Measurements from ENCODE around the gene MAPK7.

The MAPK7 gene

GRCh38 chr17:19364699-19365498 lies 13.4 kb upstream of the MAPK7 start:
- no peak for DNase-seq

DNA sequence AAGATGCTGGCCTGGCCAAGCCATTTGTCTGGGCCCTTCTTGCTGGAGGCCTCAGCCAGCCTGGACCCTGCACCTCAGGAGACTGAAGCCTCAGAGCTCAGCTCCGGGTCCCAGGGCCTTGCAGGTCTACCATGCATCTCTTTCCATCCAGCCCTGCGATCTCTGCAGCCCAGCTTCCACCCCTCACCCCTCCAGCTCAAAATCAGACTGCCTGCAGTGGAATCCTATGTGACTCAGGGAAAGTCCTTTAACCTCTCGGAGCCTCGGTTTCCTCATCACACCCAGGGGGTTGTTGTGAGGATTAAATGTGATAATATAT lies 12.8 kb upstream of the MAPK7 start:
- DNase-seq, result no peak

GRCh38 chr17:19365833-19366636 lies 12.3 kb upstream of the MAPK7 start:
- no peak for DNase-seq

GRCh38 chr17:19366637-19366972 lies 11.7 kb upstream of the MAPK7 start:
- no peak for DNase-seq

DNA sequence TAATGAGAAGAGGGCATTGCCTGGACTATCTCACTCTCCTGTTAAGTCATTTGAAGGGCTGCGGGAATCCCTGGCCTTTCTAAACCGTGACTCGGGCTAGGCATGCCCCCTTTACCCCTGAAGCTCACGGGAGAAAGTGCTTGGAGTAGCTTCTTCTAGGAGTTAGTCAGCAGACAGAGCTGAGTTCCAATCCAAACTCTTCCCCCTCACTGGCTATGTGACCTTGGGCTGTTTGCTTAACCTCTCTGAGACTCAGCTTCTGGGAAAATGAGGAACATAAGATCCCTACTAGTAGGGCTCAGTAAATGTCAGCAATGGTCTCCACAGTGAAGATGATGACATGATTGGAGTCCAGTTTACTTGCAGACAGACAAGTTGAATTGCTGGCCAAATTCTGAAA lies 10.1 kb upstream of the MAPK7 start:
- no peak for DNase-seq

DNA sequence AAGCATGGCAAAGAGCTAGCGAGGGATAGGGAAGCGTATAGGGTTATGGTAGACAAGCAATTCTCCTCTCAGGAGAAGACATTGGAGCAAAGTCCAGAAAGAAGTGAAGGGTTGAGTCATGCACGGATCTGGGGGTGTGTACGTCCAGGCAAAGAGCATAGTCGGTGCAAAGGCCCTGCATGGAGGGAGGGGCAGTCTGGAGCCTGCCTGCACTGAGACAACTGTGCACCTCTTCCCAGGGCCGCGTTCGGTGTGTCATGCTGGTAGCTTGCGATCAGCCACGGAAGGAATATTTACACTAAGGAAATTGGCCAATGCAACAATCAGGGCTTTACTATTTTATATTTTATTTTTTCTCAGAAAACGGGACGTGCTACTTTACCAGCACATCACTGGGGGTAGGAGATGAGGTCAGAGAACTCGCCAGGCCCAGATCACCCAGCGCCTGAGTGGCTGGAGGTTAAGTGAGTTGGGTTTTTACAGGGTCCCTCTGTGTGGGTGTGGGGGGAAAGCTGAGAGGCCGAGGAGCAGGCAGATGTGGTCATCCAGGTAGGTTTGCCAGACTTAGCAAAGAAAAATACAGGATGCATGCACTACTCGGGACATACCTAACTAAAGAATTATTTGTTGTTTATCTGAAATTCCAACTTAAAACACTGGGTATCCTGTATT lies 9.1 kb upstream of the MAPK7 start:
- DNase-seq, result no peak

DNA sequence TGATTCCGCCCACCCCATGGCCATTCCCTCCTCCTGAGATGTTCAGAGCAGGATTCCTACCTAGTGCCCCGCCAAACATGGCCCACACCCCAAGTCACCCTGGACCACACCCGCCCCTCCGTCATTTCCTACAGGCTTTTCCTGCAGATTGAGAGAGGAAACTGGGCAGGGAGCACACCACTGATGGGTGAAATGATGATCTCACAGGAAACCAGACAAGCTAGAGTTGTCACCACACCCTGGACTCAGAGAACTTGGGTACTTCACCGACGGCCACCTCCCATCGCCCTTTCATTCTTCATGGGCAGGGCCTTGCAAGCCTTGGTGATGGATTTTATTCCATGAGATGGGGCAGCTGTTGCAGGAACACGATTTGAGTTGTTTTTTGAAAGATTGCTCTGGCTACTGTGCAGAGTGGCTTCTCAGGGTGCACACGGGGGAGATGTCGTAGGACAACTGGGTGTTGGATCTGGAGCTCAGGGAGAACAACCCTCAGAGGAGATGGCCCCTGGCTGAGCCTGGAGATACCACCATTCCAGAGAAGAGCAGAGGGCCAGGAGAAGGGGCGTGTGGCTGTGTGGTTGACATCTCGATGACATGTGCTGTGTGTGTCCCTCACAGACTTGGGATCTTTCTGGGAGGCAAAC lies 8.3 kb upstream of the MAPK7 start:
- DNase-seq, result peak; percentile 51

- peak; percentile 26 for DNase-seq
These were observed 7.8 kb upstream of the MAPK7 start for GRCh38 chr17:19370493-19370960.

GRCh38 chr17:19371259-19372010 lies 6.9 kb upstream of the MAPK7 start:
- DNase-seq, result no peak

GRCh38 chr17:19372011-19372370 lies 6.3 kb upstream of the MAPK7 start:
- no peak for DNase-seq

GRCh38 chr17:19372439-19372838 lies 5.9 kb upstream of the MAPK7 start:
- no peak for DNase-seq

GRCh38 chr17:19372866-19373504 lies 5.3 kb upstream of the MAPK7 start:
- no peak for DNase-seq

DNA sequence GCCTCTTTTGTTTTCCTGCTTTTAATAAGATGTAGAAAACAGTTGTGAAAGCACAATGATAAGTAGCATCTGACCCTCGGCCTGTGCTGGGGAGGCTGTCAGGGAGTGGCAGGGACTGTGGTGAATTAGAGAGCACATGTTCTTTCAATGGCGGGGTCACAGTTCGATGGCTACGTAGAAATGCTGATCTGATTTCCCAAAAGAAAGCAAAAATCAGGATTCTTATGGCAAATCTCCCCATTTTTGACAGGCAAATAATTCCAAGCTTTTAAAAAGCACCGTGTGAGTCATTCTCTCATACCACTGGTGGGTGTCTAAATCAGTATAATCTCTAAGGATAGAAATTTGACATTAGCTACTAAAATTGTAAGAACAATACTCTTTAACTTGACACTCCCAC lies 4.2 kb upstream of the MAPK7 start:
- no peak for DNase-seq

DNA sequence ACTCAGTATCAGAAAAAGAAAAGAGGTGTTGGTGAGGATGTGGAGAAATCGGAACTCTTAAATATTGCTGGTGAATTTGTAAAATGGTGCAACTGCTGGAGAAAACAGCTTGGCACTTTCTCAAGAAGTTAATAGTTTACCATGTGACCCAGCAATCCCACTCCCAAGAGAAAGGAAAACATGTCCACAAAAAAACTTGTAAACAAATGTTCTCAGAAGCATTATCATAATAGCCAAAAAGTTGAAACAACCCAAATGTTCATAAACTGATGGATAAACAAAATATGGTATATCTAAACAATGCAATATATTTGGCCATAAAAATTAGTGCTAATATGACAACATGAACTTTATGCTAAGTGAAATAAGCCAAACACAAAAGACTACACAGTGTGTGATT lies 2.6 kb upstream of the MAPK7 start:
- no peak for DNase-seq

DNA sequence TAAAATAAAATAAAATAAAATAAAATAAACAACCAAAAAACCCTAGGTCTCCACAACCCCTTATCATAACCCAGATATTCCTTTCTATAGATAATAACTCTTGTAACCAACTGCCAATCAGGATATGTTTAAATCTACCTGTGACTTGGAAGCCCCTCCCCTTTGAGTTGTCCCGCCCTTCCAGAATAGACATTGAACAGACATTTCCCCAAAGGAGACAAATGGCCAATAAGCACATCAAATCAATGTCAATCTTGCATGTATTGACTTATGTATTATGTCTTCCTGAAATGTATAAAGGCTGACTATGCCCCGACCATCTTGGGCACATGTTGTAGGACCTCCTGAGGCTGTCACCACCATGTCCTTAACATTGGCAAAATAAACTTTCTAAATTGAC lies 1.5 kb upstream of the MAPK7 start:
- peak; percentile 18 for DNase-seq

DNA sequence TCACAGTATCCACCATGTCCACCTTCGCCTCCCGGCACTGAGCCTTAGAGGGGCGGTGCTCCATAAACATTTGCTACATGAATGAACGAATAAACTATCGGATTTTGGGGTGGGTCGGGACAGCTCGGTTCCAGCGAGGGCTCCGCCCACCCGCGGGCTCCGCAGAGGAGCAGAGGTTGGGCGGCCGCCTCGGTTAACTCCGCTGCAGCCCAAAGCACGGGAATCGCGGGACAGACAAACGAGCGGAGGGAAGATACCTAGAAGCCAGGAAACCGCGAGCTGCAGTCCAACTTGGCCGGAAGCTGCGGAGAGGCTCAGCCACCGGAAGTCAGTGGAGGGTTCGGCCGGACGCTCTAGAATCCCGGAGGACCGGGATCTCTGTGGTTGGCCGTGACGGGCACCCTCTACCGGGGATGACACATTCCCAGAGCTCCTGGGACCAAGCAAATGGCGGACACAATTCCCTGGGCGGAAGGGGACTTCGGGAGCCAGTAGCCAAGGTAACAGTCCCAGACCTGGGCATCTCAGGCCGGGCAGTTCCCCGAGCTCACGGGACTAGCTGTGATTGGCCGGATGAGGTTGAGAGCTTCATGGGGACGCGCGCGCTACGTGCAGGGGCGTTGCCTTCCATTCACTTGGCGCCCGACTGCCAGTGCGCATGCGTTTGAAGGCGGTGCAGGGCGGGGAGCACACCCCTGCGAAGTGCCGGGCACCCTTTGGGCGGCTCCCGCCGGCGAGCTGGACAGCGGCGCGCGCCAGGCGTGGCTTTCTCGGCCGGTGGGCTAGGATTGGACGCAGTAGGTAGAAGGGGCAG lies 489 bp upstream of the MAPK7 start:
- peak; percentile 98 for DNase-seq

GRCh38 chr17:19379361-19380065 lies 1.2 kb downstream of the MAPK7 start:
- no peak for DNase-seq

DNA sequence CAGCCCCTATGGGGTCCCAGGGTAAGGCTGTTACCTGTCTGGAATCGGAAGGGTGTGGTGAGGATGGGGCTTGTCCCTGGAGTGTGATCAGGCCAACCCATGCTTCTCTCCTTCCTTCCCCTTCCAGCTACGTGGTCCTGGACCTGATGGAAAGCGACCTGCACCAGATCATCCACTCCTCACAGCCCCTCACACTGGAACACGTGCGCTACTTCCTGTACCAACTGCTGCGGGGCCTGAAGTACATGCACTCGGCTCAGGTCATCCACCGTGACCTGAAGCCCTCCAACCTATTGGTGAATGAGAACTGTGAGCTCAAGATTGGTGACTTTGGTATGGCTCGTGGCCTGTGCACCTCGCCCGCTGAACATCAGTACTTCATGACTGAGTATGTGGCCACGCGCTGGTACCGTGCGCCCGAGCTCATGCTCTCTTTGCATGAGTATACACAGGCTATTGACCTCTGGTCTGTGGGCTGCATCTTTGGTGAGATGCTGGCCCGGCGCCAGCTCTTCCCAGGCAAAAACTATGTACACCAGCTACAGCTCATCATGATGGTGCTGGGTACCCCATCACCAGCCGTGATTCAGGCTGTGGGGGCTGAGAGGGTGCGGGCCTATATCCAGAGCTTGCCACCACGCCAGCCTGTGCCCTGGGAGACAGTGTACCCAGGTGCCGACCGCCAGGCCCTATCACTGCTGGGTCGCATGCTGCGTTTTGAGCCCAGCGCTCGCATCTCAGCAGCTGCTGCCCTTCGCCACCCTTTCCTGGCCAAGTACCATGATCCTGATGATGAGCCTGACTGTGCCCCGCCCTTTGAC lies 2.4 kb downstream of the MAPK7 start:
- DNase-seq, result no peak

DNA sequence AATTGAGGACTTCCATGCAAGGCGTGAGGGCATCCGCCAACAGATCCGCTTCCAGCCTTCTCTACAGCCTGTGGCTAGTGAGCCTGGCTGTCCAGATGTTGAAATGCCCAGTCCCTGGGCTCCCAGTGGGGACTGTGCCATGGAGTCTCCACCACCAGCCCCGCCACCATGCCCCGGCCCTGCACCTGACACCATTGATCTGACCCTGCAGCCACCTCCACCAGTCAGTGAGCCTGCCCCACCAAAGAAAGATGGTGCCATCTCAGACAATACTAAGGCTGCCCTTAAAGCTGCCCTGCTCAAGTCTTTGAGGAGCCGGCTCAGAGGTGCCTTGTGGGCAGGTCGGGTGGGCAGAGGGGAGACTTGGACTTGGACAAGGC lies 3.1 kb downstream of the MAPK7 start:
- DNase-seq, result no peak

All from activated CD4-positive, alpha-beta T cell treated with anti-CD3 and anti-CD28 coated beads, Interleukin-2, Interleukin-6, amounts not matched to agents 100 ng/mL and 50 ng/mL, durations not matched to agents 16 hours and 8 hours (primary cell).